Testis (tissue), 3 donors: Measurements from ENCODE around the gene SERPINB6. TPM values are rescaled to one million over a fixed set of nuclear protein-coding genes. Genes with fewer than 3 reads are reported as not detected.
"Not testable (repeated sequence)": the region's sequence is repeated elsewhere in the genome, so short reads cannot be mapped to it uniquely, and the experiment has no call there.

ENCODE experiments used
- DNase-seq: peaks from one replicate; pipeline ENCODE4 v3.0.0-alpha.2; 2019
- H3K27ac ChIP-seq, 2 donors: fragments of 200-600 bp; sonication (generic); one replicate each; pipeline ENCODE4 v1.5.1; 2019
- H3K27me3 ChIP-seq: fragments of 200-600 bp; sonication (generic); one replicate; pipeline ENCODE4 v1.5.1; 2019
- H3K36me3 ChIP-seq: fragments of 200-600 bp; sonication (generic); one replicate; pipeline ENCODE4 v1.5.1; 2017; ENCODE audit warnings: low read depth; ENCODE audit errors: missing control alignments
- H3K4me1 ChIP-seq: fragments of 200-600 bp; sonication (generic); one replicate; pipeline ENCODE4 v1.5.1; 2019
- H3K4me3 ChIP-seq, 2 donors: fragments of 200-600 bp; sonication (generic); one replicate each; pipeline ENCODE4 v1.5.1; 2017 to 2019
- H3K9me3 ChIP-seq: fragments of 200-600 bp; sonication (generic); one replicate; pipeline ENCODE4 v1.5.1; 2017
- CTCF ChIP-seq, 3 experiments: fragments of 450-650 bp in 2 of 3; fragments of 200-600 bp in 1 of 3; sonication (generic) in 1 of 3; IDR thresholded peaks; one replicate each; pipeline ENCODE4 v1.5.1; 2016 to 2019; ENCODE audit warnings: antibody characterized with exemption in 3 of 3, mild to moderate bottlenecking in 2 of 3, moderate library complexity in 1 of 3
- POLR2A ChIP-seq: fragments of 450-650 bp; IDR thresholded peaks from one replicate; pipeline ENCODE4 v1.6.1; 2017; ENCODE audit warnings: antibody characterized with exemption, mild to moderate bottlenecking, moderate library complexity
- WGBS, 2 donors: methylation state at CpG; one replicate each; pipeline ENCODE4 v1.1.5; 2018; 5-methylcytosine and 5-hydroxymethylcytosine counted together
- intact Hi-C: fragments of 100-400 bp; cut with DNase I; formaldehyde crosslinking; loops from one replicate; pipeline ENCODE4 v1.15.1; 2023; ENCODE audit warnings: low total_unique reads
- polyA plus RNA-seq: library from polyadenylated mRNA; stranded (reverse); fragments of 350-450 nt; fragmentation: Illumina TruSeq; extraction: RNeasy Lipid Tissue Mini Kit (QIAGEN cat#74804); gene quantifications from one replicate; pipeline ENCODE4 v1.2.3, GENCODE V29; 2014; ENCODE audit warnings: low read depth, low replicate concordance; ENCODE audit not compliant: insufficient read depth
- total RNA-seq, 2 donors: library from RNA; depleted of rRNA; stranded (reverse); fragments of >200 nt; gene quantifications; one replicate each; pipeline ENCODE4 v1.2.3, GENCODE V29; 2016

The SERPINB6 gene
- total and polyA plus RNA-seq, 3 donors from 2014 or later = 203 to 348 (median 281) TPM

GRCh38 chr6:2914318-2914660 is 57.1 kb downstream of the SERPINB6 start:
- H3K36me3 ChIP-seq = no peaks in the 10 kb centered on the region
- H3K27ac ChIP-seq = no peak overlapping the region
- no peaks in the 10 kb centered on the region for H3K27me3 ChIP-seq
- DNase-seq = no peak
- no peak overlapping the region for H3K4me3 ChIP-seq
- intact Hi-C loops = no loop called here
- no peaks in the 10 kb centered on the region for H3K4me1 ChIP-seq
- no peak for TF ChIP-seq POLR2A
- no peak for TF ChIP-seq CTCF (IDR thresholded peaks at IDR 0.05)
- H3K9me3 ChIP-seq = no peaks in the 10 kb centered on the region
- WGBS, 2 donors = 74 to 93% methylated on average over 6 to 7 of the region's 7 CpGs

DNA sequence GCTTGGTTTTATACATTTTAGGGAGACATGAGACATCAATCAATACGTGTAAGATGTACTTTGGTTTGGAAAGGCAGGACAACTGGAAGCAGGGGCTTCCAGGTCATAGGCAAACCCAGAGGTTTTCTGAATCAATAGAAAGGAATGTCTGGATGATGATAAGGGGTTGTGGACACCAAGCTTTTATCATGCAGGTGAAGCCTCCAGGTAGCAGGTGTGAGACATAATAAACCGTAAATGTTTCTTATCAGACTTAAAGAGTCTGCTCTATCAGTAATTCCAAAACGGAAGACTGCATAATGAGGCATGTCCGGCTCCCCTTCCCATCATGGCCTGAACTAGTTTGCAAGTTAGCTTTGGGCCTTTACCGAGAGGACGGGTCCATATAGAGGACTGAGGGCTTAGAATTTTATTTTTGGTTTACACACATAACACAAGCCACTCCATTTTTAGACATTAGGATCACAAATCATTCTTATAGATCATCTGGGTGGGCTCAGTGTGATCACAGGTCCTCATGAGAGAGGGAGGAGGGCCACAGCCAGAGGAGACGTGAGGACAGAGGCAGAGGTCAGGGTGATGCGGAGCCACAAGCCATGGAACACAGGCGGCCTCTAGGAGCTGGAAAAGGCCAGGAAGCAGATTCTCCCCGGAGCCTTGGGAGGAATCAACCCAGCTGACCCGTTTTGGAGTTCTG is 57.6 kb downstream of the SERPINB6 start:
- intact Hi-C loops = no loop called here
- TF ChIP-seq POLR2A (no peak), CTCF (IDR thresholded peaks at IDR 0.05) (no peak)
- no peaks in the 10 kb centered on the region for H3K4me1 ChIP-seq
- no peaks in the 10 kb centered on the region for H3K9me3 ChIP-seq
- H3K27me3 ChIP-seq = no peaks in the 10 kb centered on the region
- WGBS, 2 donors = 90 to 92% methylated on average over 11 of the region's 11 CpGs
- no peak overlapping the region for H3K27ac ChIP-seq
- H3K36me3 ChIP-seq = no peaks in the 10 kb centered on the region
- no peak overlapping the region for H3K4me3 ChIP-seq
- no peak for DNase-seq

GRCh38 chr6:2911171-2911570 is 60.2 kb downstream of the SERPINB6 start:
- no peak for DNase-seq
- Histone ChIP-seq H3K4me3 (no peak overlapping the region), H3K9me3 (no peaks in the 10 kb centered on the region), H3K27ac (no peak overlapping the region), H3K27me3 (no peaks in the 10 kb centered on the region), H3K4me1 (no peaks in the 10 kb centered on the region), H3K36me3 (no peaks in the 10 kb centered on the region)
- intact Hi-C loops = no loop called here
- no peak for TF ChIP-seq CTCF (IDR thresholded peaks at IDR 0.05)
- WGBS, 2 donors = 72 to 87% methylated on average over 4 of the region's 4 CpGs

- no peak for DNase-seq
- Histone ChIP-seq H3K36me3 (no peaks in the 10 kb centered on the region), H3K27ac (no peak overlapping the region), H3K4me1 (no peaks in the 10 kb centered on the region), H3K27me3 (no peaks in the 10 kb centered on the region), H3K4me3 (no peak overlapping the region), H3K9me3 (no peaks in the 10 kb centered on the region)
- intact Hi-C loops = no loop called here
- 90 to 91% methylated on average over 4 of the region's 4 CpGs for WGBS, 2 donors
- TF ChIP-seq POLR2A (no peak), CTCF (IDR thresholded peaks at IDR 0.05) (no peak)
These were observed 61.6 kb downstream of the SERPINB6 start for GRCh38 chr6:2909718-2910117.

DNA sequence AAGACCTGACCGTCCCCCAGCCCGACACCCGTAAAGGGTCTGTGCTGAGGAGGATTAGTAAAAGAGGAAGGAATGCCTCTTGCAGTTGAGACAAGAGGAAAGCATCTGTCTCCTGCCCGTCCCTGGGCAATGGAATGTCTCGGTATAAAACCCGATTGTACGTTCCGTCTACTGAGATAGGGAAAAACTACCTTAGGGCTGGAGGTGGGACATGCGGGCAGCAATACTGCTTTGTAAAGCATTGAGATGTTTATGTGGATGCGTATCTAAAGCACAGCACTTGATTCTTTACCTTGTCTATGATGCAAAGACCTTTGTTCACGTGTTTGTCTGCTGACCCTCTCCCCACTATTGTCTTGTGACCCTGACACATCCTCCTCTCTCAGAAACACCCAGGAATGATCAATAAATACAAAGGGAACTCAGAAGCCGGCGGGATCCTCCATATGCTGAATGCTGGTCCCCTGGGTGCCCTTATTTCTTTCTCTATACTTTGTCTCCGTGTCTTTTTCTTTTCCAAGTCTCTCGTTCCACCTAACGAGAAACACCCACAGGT is 62.2 kb downstream of the SERPINB6 start:
- 68 to 86% methylated on average over 10 to 16 of the region's 16 CpGs for WGBS, 2 donors
- intact Hi-C loops = not testable (repeated sequence)

DNA sequence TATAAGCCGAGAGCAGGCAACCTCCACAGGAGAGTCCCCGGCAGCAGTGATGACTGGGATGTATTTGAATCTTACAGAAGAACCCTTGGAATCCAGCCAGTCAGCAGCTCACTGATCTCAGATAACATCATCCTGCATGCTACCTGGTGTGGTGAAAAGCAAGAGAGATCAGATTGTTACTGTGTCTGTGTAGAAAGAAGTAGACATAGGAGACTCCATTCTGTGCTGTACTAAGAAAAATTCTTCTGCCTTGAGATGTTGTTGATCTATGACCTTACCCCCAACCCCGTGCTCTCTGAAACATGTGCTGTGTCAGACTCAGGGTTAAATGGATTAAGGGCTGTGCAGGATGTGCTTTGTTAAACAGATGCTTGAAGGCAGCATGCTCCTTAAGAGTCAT is 62.9 kb downstream of the SERPINB6 start:
- DNase-seq, intact Hi-C loops, H3K4me1 ChIP-seq, H3K36me3 ChIP-seq, H3K27ac ChIP-seq, H3K27me3 ChIP-seq, H3K9me3 ChIP-seq, H3K4me3 ChIP-seq: not testable (repeated sequence)
- 58 to 64% methylated on average over 3 of the region's 3 CpGs for WGBS, 2 donors

More for the DNA sequence above, 62.2 kb downstream of the SERPINB6 start:
- not testable (repeated sequence) for H3K4me1 ChIP-seq, H3K36me3 ChIP-seq, H3K27me3 ChIP-seq, H3K9me3 ChIP-seq, H3K4me3 ChIP-seq, DNase-seq, H3K27ac ChIP-seq

GRCh38 chr6:2903411-2904185 is 67.8 kb downstream of the SERPINB6 start:
- H3K36me3 ChIP-seq, H3K27me3 ChIP-seq, H3K9me3 ChIP-seq, intact Hi-C loops, DNase-seq: not testable (repeated sequence)
- peaks cover 17% of the 10 kb centered on the region for H3K4me1 ChIP-seq
- H3K4me3 ChIP-seq = peak overlapping the region; percentile 67 to 90
- peak overlapping the region; percentile 63 to 91 for H3K27ac ChIP-seq
- WGBS, 2 donors = 2 to 20% methylated on average over 9 to 21 of the region's 39 CpGs
